GM18505 (cell line): Measurements from ENCODE around the gene ENDOV.

Source experiments
- ATAC-seq: cut with Tn5 transposase; IDR thresholded peaks from one replicate; pipeline ENCODE4 v1.9.1; 2021; ENCODE audit not compliant: unreplicated experiment
- POLR2A ChIP-seq: IDR thresholded peaks from 4 replicates; pipeline ENCODE4 v1.6.1; 2011; ENCODE audit warnings: borderline replicate concordance; ENCODE audit not compliant: insufficient read depth, insufficient read length; ENCODE audit errors: extremely low read depth

ENDOV gene

GRCh38 chr17:80446645-80447405 lies 31.9 kb downstream of the ENDOV start:
- no peak for ATAC-seq
- no peak for TF ChIP-seq POLR2A

- no peak for ATAC-seq
- no peak for TF ChIP-seq POLR2A
These were observed 32.8 kb downstream of the ENDOV start for GRCh38 chr17:80447790-80448189.

DNA sequence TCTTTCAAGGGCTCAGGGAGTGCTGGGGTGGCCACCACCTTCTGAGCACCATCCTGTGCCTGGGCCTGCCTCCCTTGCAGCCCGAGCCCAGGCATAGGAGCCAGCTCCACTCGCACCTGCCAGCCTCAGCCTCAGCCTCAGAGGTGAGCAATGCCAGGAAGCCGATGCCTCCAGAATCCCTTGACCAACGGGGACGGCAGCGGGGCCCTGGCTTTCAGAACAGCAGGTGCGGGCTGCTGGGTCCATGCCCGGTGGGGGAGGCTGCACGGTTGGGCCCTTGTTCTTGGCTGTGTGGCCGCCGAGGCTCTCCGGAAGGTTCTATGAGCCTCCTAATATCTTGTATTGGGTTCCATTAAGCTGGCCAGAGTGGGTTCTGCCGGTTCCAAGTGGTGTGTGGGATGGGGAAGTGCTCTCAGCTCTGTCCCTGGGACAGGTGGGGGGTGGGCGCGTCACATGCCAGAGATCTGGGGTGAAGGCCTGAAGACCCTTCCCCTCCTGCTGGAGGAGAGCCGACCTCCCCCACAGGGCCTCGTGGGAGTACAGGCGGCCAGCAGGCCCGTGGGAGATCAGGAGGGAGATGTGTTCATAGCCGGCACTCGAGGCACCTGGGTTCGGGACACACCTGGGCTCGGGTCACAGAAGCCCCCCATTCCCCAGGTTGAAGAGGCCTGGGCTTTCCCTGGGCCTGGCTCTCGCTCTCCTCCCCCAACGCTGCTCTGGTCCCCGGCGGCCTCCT lies 34.4 kb downstream of the ENDOV start:
- no peak for TF ChIP-seq POLR2A
- no peak for ATAC-seq

DNA sequence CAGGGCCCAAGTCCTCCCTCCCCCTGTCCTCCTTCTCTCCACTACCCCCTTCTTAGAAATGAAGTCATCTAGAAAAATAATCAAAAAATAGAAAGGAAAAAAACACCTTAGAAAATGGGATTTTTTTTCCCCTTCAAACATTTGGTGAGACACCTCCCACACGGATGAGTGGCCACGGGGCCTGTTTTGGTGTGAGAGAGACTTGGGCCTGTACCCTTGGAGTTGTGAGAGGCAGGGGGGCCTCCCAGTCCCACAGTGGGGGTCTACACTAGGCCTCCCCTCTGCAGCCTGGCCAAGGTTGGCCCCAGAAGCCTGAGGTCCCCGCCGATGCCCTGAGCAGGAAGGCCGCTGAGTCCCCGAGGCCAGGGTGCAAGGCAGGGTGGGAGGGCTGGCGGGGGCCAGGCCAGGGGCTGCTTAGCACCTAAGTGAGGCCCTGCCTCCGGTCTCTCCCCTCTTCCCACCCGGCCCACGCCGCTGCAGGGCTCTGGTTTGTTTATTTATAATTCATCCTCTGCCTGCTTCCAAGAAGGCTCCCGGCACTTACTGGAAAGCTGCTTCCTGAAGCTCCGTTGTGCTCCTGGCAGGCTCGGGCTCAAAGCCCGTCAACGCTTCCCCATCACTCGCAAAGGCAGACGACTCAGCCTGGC lies 35.1 kb downstream of the ENDOV start:
- no peak for ATAC-seq
- no peak for TF ChIP-seq POLR2A

DNA sequence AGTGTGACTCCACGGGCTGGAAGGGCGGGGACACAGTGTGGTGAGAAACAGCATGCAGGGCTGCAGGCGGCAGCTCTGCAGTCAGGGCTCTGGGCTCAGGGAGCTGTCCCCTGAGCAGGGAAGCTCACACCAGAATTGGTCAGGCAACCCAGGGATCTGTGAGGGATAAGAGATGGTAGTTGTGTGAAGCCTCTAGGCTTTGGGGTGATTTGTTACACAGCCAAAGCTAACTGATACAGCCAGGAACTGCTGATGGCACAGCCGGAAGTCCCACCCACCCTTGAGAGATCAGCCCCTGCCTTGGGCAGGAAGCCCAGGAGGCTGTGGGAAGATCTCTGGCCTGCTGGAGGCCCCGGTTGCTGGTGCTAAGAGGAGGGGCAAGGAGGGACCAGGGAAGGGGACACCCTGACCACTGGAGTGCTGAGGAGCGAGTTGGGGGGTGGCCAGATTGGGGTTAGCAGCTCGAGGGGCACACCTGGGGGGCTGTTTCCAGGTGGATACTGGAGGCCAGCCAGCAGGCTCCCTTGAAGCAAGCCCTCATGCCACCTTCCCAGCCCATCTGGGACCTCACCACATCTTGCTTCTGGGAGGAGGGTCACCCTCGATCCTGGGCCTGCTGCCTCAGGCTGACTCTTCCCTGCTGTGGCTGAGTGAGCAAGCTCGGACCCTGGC lies 36.3 kb downstream of the ENDOV start:
- no peak for TF ChIP-seq POLR2A
- ATAC-seq = no peak

DNA sequence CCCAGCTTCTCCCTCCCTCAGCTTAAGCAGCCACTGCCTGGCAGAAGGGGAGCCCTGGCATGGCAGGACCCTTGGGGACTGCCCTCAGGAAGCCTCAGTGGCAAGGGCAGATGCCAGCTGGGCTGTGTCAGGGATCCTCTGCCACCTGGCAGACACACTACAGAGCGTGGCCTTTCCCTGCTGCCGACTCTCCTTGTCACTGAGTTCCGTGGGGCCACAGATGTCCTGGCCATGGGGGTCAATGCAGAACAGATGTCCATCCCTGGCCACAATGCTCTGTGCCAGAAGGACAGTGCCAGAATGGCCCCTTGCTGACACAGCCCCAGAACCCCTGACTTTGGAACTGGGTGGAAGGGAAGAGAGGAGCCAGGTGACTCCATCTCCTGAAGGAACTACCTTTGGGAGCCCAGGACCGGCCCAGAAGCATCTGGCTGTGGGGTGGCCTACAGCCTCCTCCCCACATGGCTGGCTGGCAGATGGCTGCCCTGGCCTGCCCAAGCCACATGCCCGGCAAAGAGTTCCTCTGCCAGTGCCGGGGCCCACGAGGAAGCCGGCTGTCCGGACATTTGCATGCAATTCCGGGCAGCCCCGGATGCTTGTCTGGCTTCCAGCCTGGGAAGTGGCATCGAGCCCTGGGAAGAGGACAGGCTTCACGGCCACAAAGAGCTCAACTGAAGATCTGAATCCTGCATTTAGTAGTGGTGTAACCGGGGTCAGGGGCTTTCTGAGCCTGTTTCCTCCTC lies 37.4 kb downstream of the ENDOV start:
- TF ChIP-seq POLR2A = no peak
- ATAC-seq = no peak

- no peak for TF ChIP-seq POLR2A
- ATAC-seq = no peak
These were observed 38.4 kb downstream of the ENDOV start for GRCh38 chr17:80453126-80453997.

- ATAC-seq = no peak
- no peak for TF ChIP-seq POLR2A
These were observed 39.1 kb downstream of the ENDOV start for GRCh38 chr17:80453998-80454556.

- peak; percentile 82 for ATAC-seq
- peak; percentile 84 for TF ChIP-seq POLR2A
These were observed 39.8 kb downstream of the ENDOV start for GRCh38 chr17:80454557-80455335.

GRCh38 chr17:80455336-80455710 lies 40.4 kb downstream of the ENDOV start:
- no peak for TF ChIP-seq POLR2A
- ATAC-seq = no peak

- no peak for ATAC-seq
- no peak for TF ChIP-seq POLR2A
These were observed 40.8 kb downstream of the ENDOV start for GRCh38 chr17:80455784-80456183.
